HG03196 (cell line): Measurements from ENCODE around the gene AHDC1.
A peak's percentile ranks its signal among the peaks of the same experiment; 100 is the strongest.
"Not testable (repeated sequence)": the region's sequence is repeated elsewhere in the genome, so short reads cannot be mapped to it uniquely, and the experiment has no call there.

Experiments
- ATAC-seq: cut with Tn5 transposase; IDR thresholded peaks from one replicate; pipeline ENCODE4 v1.9.1; 2021; ENCODE audit not compliant: unreplicated experiment

The AHDC1 gene

GRCh38 chr1:27634177-27634984 is 30.4 kb upstream of the AHDC1 start:
- no peak for ATAC-seq

DNA sequence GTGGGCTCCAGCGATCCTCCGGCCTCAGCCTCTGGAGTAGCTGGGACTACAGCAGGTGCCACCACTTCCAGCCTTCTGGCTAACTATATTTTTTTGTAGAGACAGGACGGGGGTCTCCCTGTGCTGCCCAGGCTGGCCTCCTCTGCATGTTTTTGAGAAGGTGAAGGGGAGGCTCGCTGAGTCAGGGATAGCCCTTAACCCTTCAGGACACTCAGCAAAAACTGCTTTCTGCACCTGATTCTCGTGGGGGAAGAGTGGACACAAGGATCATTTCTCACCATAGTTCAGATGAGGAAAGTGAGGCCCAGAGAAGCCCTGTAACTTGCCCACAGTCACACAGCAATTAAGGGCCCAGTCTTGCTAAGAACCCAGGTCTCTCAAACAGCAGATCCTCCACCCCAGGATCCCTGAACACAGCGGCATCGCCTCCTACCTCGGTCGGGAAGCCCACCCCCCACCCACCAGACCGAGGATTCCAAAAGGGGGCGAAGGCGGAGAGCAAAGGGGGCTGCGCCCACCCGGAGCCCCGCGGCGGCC is 29.8 kb upstream of the AHDC1 start:
- ATAC-seq: no peak

GRCh38 chr1:27633298-27633610 is 29.3 kb upstream of the AHDC1 start:
- no peak for ATAC-seq

DNA sequence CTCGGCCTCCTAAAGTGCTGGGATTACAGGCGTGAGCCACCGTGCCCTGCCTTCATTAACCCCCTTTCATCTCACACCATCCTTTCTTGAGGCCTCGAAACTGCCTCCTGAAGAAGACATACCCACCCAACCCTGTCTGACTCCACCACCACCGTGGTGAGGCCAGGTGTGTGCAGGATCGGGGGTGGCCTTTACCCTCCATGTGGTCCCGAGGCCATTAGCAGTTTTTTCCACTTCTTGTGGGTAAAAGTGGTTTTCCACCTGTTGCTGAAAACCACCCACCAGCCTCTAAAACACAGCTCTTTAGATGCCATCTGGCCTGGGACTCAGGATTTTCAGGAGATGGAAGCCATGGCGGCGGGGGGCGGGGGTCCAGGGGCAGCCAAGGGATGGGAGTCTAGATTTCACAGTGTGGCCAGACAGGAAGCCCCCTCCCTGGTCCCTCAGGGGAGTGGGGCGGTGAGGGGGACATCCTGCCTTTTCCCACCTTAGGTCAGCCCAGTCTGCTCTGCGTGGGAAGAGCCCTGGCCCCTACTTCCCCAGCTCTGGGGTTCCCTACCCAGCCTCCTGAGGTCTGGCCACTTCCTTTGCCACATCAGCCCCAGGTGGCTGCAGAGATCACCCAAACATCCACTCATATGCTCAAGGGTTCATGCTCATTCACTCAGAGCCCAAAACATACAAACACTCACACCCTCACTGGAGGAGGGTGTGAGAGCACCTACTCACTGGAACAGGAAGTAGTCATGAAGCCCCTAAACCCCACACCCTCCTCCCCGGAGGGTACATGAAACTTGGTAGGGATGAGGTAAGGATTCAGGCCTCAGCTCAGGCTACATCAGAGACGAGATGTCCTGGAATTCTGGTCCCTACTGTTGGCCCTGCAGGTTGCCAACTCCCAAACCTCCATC is 28.7 kb upstream of the AHDC1 start:
- ATAC-seq: peak; percentile 27

DNA sequence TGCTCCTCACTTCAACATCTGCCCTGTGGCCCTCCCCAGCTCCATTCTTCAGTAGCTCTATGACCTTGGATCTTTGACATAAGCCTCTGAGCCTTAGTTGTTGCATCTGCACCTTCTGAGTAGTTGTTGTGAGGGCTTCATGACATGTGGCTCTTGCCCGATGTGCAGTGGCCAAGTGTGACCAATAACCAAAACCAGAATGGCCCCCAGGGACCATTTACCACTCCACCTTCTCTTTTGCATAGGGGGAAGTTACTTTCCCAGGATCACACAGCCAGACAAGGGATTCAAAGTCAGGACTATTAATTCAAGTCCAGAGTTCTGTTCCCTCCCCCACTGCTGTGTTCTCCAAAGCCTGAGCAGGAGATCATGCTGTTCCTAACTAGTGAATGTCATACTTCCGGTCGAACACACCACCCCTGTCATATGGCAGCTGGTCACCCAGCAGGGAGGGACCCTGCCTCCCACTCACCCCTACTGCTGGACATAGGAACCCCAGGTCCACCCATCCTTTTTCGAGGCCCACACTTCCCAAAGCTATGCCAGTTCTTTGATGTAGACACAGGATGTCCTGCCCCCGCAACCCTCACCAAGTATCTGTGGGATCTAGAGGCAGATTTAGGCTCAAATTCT is 27.0 kb upstream of the AHDC1 start:
- peak; percentile 25 for ATAC-seq

DNA sequence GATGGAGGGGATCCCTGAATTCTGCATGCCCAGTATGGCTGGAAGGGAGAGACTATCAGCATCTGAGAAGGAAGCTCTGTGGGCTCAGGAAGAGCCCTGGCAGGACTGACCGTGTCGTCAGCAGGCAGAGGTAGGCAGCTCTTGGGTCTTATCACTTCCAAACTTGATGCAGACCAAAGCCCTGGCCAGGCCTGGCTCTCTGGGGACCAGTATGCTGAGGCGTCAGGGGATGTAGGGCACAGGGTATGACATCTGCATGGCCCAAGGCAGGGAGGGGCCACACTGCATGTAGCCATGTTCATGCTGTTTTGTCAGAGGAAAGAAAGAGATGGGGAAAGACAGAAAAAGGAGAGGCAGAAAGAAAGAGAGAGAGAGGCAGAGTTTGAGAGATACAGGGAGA is 24.8 kb upstream of the AHDC1 start:
- no peak for ATAC-seq

- not testable (repeated sequence) for ATAC-seq
These were observed 23.8 kb upstream of the AHDC1 start for GRCh38 chr1:27627733-27628132.

DNA sequence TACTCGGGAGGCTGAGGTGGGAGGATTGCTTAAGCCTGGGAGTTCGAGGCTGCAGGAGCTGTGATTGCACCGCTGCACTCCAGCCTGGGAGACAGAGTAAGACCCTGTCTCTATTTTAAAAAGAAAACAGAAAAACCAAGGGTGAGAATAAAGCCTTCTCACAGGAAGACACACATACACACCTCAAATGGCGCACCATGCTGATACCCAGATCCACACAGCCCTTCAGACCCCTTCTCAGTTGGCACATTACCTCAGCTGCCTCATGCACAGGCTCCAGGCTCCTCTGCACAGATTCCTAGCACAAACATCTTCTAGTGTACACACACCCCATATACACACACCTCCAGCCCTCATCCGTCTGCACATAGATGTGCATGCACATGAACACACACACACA is 23.1 kb upstream of the AHDC1 start:
- ATAC-seq: no peak

DNA sequence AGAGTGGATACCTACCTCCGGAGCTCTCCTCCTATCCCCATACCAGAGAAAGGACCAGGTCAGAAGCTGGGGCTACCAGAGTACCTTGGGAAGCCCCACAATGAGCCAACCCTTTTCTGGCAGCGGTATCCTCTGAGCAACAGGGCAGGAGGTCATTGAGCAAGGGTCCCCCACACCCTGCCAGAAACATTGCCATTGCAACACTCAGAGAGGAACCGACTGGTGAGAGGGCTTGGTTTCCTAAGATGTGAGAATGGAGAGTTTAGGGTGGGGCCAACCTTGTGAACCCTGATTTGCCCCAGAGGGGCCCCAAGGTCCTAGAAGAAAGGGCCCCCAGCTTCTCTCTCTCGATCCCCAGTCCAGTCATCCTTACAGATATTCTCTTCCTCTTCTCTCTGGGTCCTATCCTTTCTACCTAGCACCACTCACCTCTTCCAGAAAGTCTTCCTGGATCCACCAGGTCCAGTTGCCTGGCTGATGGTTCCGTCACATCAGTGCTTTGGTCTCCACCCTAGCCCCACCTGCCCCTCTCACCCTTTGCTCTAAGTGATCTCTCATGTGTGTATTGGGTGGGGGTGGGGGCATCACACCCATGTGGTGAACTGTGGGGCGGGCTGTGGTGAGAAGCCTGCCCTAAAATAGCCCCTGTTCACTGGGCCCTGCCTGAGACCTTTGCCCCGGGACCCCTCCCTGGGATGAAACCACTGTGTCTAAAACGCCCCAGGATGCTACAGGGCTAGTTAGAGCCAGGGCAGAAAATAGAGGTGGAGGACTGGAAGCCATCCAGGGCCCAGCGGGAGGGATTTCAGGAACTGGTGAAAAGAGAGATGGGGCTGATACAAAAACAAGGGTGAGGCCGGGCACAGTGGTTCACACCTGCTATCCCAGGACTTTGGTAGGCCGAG is 22.3 kb upstream of the AHDC1 start:
- no peak for ATAC-seq

DNA sequence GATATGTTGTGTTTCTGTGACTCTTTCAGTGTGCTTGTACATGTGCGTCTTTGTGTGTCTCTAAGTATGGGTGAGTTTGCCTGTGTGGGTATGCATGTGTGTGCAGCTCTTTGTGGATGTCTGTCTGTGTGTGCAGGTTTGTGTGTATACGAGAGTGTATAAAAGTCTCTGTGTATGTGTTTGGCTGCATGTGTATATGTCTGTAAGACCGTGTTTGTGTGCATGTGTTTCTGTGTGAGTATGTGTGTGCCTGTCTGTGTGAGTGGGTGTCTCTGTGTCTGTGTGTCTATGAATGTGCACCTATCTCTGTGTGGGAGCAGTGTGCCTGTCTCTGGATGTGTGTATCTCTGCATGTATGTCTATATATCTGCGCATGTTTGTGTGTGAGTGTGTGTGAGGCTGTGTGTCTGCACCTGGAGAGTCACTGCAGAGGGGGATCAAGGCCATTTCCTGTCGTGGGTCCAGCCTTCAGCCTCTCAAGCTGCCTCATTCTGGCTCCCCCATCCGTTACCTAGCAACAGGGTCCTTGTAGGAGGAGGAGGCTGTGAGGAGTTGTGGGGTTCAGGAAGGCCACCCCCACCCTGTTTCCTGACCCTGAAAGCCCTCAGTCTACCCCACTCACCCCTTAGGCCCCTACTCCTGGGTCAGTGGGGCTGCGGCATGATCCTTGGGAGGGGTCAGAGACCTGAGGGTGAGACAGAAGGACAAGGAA is 20.7 kb upstream of the AHDC1 start:
- peak; percentile 2 for ATAC-seq

DNA sequence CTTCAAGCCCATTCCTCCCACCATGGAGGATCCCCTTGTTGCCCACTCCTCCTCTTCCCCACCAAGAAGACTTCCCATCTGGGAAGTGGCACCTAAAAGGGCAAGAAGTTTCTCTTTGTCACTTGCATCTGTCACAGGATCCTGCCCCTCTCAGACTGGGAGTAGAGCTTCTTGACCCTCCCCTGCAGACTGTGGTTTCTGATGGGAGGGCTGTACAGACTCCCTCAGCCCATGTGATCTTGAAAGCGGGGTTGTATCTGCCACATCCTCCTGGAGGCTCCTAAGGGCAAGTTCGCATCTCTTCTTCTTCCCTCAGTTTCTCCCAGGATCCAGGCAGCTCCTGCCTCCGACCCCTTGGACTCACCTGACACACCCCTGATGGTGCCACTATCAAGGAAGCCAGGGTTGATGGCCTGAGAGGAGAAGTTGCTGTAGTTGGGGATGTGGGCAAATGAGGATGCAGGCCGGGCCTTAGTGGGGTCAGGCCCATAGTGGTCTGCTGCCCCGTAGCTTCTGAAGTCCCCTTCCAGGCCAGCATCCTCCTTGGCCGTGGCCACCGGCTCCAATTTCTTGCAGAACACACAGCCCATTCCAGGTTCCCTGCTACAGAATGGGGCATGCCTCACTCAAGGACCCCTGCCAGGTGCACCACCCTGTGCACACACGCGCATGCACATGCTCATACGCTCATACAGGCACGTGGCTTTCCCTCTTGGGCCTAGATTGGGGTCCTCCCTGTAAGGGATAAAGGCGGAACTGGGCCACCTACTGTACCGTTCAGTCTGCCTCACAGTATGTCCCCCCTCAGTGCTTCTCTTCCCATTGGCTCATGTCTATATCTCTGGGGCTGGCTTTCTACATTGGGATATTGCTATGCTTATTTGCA is 19.6 kb upstream of the AHDC1 start:
- no peak for ATAC-seq

- no peak for ATAC-seq
These were observed 18.9 kb upstream of the AHDC1 start for GRCh38 chr1:27622828-27623227.

GRCh38 chr1:27621051-27621920 is 17.3 kb upstream of the AHDC1 start:
- no peak for ATAC-seq

- not testable (repeated sequence) for ATAC-seq
These were observed 16.0 kb upstream of the AHDC1 start for GRCh38 chr1:27619782-27620438.

DNA sequence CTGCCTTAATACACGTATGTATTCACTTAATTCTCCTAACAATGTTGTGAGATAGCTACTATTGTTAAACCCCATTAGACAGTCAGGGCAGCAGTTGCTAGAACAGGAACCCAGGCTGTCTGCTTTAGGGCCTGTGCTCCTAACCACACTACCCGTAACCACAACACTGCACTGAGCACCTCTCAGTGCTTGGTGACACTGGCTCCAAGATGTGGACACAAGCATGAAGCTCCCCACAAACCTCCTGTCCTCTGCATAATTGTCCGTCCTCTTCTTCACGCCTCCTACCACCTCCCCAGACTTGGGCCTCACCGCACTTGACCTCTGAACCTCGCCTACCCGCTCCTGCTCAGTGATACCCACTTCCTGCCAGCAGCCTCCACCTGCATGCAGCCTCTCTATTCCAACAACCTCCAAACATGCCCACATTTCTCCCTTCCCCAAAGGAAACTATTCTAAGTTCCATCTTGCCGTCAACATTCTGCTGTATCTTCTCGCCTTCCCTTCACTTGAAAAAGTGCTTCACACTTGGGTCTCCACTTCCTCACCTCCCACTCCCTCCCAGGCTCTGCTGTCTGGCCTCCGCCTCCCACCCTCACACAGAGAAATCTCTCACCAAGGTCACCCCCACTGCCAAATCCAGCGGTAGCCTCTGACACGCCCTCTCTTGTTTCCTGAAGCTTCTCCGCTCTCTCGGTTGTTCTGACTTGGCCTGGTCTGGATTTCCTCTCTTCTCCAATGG is 14.6 kb upstream of the AHDC1 start:
- ATAC-seq: no peak

- no peak for ATAC-seq
These were observed 13.5 kb upstream of the AHDC1 start for GRCh38 chr1:27617420-27617819.

DNA sequence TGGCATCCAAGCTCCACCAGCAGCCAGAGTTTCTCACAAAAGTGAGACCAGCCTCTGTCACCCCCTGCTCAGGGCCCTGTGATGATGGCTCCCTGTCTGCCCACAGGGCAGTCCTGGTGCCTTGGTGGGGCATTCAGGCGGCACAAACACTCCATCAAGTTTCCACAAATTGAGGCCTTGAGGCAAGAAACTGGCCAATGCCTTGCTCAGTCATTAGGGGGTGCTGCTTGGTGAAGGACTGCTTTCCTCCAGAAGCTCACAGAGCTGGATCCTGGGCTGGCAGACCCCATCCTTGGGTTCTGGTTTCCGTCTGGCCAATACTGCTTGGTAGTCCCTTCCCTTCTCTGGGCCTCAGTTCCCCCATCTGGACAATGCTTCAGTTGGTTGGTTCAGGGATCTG is 12.5 kb upstream of the AHDC1 start:
- ATAC-seq: no peak
